ENCODE data around the gene LRRC26. TPM values are rescaled to one million over a fixed set of nuclear protein-coding genes. Genes with fewer than 3 reads are reported as not detected.

Gene LRRC26
- total and polyA plus RNA-seq, 2 donors (not counting 3 experiments of a cell fraction or from before 2014, with no cell fraction given), result 0.08 TPM; not detected in 1

GRCh38 chr9:137166380-137167229 lies 3.2 kb downstream of the LRRC26 start:
- Histone ChIP-seq H3K27ac (ENCODE audit: insufficient read depth, low read depth, low read length) (no peak overlapping the region), H3K4me2 (ENCODE audit: insufficient read depth, low read length) (no peak overlapping the region), H3K9ac (replicated peaks; ENCODE audit: extremely low read depth, insufficient read depth, low read length) (no peak overlapping the region), H3K79me2 (ENCODE audit: control insufficient read depth, insufficient read depth, low read length) (no peaks in the 10 kb centered on the region), H3K4me1 (ENCODE audit: control insufficient read depth, extremely low read depth, insufficient read depth, low read length) (peaks cover 3% of the 10 kb centered on the region), H4K20me1 (replicated peaks; ENCODE audit: control insufficient read depth, extremely low read depth, insufficient read depth, low read length) (no peaks in the 10 kb centered on the region), H3K9me3 (replicated peaks; ENCODE audit: control insufficient read depth, insufficient read depth, low read length) (no peaks in the 10 kb centered on the region), H3K36me3 (ENCODE audit: control insufficient read depth in 2 of 2, extremely low read depth in 1 of 2, insufficient read depth in 2 of 2, low read length in 2 of 2) (no peaks in the 10 kb centered on the region), H3K9me1 (replicated peaks; ENCODE audit: control insufficient read depth, extremely low read depth, insufficient read depth, low read length) (no peaks in the 10 kb centered on the region), H3K4me3 (replicated peaks in 1 of 3; ENCODE audit: insufficient read depth in 1 of 3, low read depth in 1 of 3, low read length in 3 of 3) (no peak overlapping the region), H3K27me3 (ENCODE audit: control insufficient read depth in 2 of 2, insufficient read depth in 2 of 2, low read length in 2 of 2) (peaks cover 34 to 39% of the 10 kb centered on the region in 2 experiments), H2AFZ (ENCODE audit: low read depth, low read length) (no peak overlapping the region)
- CTCF ChIA-PET, result interaction anchor here (1.2 to 1.8 kb wide), 2 partner anchors 9 to 10 kb away, joined by 5 to 7 read pairs; no protein-coding TSS in a partner anchor
- intact Hi-C loops (cut with micrococcal nuclease) (no loop called here), dilution Hi-C loops (cut with MboI; ENCODE audit: extremely low pct_ligation_motif_present, low sequenced_read_pairs) (no loop called here)
- FAIRE-seq, result no peak
- POLR2A ChIA-PET, result no interaction called here
- DNase-seq (ENCODE audit: low read depth, low spot score), result no peak
- no peak for TF ChIP-seq EZH2 (IDR thresholded peaks at IDR 0.05; ENCODE audit: borderline replicate concordance, low read depth, low read length, severe bottlenecking)
- no peak for TF ChIP-seq JUN (IDR thresholded peaks at IDR 0.05; ENCODE audit: borderline replicate concordance, insufficient read depth, insufficient read length, low read depth)
- no peak for TF ChIP-seq GATA2 (IDR thresholded peaks at IDR 0.05; ENCODE audit: insufficient read depth, insufficient read length, low read depth, low read length)
- TF ChIP-seq POLR2AphosphoS5 (IDR thresholded peaks at IDR 0.05; ENCODE audit: insufficient read depth, low read depth, low read length), result no peak
- TF ChIP-seq POLR2A (IDR thresholded peaks at IDR 0.05; ENCODE audit: low read depth, low read length), result no peak
- no peak for TF ChIP-seq MYC (IDR thresholded peaks at IDR 0.05; ENCODE audit: low read depth, low read length)
- no peak for TF ChIP-seq FOS (IDR thresholded peaks at IDR 0.05; ENCODE audit: borderline replicate concordance, insufficient read depth, low read length)
- TF ChIP-seq CTCF (IDR thresholded peaks at IDR 0.05; ENCODE audit: extremely low read depth in 1 of 2, insufficient read depth in 1 of 2, low read depth in 1 of 2, low read length in 2 of 2), result no peak
- TF ChIP-seq MAX (IDR thresholded peaks at IDR 0.05; ENCODE audit: insufficient read depth, insufficient read length), result no peak
- BruUV-seq (replicated peaks), result no TSS peak

Data from endothelial cell of umbilical vein (primary cell).